GM19351 (cell line): Measurements from ENCODE around the gene ESAM.

Source experiments
- ATAC-seq: cut with Tn5 transposase; IDR thresholded peaks from one replicate; pipeline ENCODE4 v1.9.1; 2021; ENCODE audit warnings: mild to moderate bottlenecking, moderate library complexity; ENCODE audit not compliant: unreplicated experiment

Gene ESAM

DNA sequence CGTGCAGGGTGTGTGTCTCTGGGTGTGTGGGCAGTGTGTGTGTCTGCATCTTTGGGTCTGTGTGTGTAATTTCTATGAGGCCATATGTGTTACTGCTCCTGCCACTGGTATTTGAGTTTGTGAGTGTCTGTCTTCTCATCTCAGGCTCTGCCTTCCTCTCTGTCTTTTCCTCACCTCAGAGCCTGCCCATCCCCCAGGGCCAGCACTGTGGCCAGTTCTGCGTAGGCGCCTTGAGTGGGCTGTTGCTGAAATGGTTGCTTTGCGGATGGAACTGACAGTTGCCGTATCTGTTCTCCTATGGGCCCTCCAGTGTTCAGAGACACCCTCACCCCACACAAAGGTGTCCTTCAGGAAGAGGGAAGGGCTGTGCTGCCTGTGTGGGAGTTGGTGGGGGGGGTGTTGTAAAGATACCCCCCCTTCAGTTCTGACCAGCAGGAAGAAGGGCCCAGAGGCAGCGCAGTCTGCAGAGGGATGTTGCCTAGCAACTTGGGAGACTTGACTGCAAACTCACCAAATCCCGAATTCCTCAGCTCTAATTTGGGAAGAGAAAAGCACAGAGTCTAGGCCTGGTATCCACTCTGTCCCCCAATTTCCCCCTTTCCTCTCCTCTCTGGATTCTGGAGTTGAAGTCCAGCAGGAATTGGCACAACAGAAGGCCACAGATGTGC lies 24.3 kb downstream of the ESAM start:
- ATAC-seq, result no peak

DNA sequence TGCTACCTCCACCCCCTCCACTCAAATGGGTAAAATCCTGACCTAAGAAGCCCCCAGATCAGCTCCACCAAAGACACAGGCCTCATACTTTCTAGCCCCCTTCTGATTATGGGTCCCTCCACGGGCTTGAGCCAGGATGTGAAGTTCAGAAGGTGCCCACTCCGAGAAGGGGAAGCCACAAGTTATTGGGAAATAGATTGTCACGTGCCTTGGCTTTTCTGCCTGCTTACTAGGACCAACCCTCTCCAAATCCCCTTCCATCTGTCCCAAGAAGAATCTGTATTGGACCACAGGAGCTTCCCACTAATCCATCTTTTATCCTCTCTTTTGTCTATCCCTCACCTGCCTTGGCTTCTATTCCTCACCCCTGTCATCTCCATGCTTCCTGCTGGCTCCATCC lies 25.4 kb downstream of the ESAM start:
- ATAC-seq, result no peak

DNA sequence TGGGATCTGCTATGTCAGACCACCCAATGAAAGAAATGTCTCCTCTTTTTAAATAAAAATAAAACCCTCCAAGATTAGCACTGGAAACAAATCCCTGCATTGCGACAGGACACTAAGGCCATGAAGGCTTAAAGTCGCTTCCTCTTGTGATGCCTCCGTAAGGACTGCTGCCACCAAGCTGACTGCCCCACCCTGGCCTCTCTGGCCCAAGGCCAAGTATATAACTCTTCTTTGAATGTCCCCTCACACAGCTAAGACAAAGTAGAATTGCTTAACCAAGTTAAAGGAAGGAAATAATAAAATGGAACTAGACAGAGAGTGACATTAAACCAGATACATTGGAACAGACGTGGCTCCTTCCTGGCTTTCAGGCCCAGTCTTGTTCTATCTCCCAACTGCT lies 29.9 kb downstream of the ESAM start:
- no peak for ATAC-seq

DNA sequence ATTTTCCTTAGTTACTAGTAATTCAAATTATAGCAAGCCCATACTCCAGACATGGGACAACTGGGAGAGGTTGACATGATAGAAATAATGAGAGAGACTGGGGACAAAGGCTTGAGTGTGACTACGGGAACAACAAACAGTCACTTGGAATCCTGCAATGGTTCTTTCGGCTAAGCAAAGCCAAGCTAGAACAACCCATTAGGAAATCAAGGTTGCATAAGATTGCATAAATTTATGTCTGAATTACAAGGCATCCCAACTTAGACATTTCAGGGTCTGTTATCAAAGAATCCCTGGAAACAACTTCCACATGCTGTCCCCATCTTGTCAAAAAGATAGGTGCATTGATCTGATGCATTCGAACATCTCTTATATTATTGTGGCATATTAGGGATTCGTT lies 32.5 kb downstream of the ESAM start:
- ATAC-seq, result no peak

DNA sequence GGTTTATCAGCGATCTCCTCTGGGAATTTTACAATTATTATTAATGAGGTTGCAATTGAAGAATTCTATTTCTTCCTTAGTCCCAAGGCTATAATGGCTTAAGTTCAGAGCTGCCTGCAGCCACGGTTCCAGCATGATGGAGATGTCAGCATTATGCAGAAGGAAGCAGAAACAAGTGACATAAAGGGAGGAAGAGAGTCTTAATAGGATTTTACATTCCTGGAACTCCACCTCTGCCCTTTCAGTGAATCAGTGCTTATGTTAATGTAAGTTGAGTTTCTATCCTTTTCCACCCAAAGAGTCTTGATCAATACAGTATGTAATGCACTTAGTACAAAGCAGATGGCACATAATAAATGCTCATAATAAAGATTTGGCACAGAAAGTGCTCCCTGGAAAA lies 34.0 kb downstream of the ESAM start:
- no peak for ATAC-seq

DNA sequence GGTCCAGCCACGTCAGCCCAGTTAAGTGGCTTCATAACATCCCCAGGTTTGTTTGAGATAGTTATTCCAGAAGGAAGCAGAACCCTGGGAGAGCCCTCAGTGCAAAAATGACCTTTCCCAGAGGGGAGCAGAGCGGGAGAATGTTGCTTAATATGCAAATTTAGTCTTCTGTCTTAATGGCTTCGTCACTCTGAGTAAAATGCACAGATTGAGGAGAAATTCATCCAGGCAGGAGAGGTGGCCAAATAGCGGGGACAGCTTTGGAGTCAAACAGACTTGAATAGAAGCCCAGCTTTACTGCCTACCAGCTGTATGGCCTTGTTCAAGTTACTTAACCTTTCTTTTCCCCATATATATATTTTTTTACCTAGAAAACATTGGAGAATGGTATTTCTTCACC lies 34.6 kb downstream of the ESAM start:
- no peak for ATAC-seq

DNA sequence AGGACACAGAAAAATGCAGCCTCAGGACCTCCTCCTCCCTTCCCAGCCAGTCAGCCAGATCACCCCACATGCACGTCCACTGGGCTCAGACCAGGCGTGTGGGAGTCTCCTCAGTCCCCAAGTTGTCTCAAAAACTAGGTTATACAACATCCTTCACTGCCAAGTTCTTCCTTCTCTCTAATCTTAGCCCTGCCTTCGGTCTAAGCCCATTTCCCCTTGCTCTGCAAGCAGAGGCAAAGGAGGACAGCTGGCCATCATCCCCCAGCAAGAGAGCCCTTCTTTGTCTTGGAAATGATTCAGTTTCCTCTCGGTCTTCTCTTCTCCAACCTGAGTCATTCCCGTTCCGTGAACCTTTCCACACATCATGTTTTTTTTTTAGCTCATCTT lies 36.4 kb downstream of the ESAM start:
- peak; percentile 8 for ATAC-seq

DNA sequence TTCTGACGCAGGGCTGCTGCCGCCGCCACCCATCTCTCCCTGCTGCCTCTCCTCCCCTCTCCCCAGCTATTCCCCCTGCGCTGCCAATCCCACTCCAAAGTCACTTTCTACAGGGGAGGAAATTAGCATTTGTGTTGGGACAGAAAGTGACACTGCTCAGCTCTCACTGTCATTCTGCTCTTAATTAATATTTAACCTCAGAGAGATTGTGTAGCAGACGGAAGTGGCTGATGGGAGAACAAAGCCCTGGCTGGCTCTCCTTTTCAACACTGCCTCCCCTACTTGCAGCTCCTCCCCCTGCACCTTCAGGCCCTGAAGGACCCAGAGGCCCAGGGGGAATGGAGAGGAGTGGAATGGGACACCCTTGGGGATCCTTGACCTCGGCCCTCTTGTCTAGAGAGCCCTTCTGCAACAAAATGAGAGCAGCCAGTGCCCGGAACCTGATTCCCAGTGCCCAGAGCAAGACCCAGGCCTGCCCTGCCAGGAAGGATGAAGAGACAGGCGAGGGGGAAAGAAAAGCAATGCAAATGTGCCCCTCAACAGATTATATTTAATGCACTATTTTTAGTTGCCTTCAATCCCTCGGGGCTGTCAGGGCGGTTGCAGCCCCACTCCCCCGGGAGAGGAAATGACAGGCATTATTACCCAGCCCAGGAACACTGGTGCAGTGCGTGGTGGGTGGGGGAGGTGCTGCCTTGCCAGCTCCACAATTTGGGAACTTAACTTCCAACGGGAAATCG lies 36.9 kb downstream of the ESAM start:
- peak; percentile 73 for ATAC-seq

DNA sequence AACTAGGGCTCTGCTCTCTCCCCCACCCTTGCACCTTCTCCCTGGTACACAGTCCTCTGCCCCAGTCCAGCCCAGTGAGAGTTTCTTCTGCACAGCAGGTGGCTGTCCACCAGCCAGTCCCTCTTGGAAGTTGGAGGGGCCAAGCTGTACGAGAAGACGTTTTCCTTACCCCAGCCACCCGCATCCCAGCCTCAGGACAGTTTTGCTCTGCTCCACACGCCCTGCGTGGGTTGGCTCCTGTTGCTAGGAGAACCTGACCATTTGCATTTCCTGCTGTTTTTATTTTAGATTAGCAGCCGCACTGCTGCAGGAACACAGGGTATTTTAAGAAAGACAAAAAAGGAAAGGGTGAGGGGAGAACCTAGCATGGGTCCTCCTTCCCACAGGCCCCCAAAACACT lies 39.9 kb downstream of the ESAM start:
- no peak for ATAC-seq

DNA sequence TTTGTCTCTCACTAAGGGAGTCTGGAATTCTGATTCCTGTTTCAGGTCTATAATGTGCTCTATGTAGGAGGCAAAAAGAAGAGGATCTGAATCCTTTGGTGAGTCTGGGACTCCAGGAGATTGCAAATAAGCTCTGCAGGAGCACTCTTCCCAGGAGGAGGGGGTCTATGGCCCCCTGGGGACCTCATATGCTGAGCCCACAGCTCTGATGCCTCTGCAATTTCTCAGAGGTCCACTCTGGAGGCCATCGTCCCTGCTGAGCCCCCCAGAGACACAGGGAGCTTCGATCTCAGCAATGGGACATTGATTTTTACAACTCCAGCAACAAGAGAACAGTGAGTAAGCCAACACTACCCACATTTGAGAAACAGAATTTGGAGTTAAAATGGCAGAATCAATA lies 42.6 kb downstream of the ESAM start:
- ATAC-seq, result no peak

DNA sequence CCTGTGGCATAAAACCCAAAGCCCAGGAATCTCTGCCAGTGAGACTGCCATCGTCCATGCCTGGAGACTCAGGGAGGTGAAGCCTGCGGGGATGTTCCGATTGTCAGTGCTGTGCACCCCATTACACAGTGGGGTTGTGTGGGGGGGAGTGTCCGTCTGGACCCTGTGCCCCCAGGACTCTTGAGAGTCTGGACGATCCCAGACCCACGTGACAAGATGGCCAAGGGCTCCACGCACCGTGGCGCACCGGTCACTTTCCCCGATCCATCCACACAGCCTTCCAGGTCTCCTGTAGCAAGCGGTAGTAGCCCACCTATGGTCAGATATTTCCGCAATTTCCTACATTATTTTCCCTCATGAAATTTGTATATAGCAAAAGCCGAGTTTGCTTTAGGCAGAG lies 43.3 kb downstream of the ESAM start:
- no peak for ATAC-seq

DNA sequence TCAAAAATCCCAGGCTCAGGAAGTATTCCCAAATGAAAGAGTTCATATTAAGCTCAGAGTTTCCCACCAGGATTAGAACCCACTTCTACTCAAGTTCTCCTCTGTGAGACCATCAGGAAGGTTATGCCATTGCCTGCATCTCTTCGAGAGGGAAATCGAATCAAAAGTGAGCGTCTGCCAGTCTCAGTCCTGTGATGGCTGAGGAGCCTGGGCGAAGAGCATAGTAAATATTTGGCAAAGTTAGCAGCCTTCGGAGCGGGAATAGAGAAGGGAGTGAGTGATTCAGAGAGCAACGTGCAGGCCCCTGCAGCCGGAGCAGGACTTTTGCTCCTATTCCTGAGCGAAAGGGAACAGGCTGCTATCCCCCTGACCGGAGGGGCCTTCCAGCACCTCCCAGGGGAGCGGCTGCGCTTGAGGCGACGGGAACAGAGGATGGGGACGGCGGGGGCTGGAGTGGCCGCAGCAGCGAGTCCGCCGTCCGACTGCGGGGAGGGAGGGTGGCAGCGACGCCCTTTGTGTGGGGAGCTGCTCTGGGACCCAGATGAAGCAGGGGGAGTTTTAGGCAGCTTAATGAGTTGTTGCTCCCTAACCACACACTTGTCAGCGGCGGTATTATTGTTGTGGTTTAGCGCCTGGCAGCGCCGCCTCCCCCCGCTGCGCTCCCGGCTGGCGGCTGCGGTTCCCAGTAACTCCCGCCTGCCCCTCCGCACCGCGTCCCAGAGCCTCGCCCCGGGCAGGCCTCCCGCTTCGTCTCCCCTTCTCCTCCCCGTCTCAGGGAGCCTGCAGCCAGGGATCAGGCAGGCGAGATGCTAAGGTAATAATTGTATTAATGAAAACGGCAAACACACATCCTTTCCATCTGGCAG lies 44.1 kb downstream of the ESAM start:
- no peak for ATAC-seq

DNA sequence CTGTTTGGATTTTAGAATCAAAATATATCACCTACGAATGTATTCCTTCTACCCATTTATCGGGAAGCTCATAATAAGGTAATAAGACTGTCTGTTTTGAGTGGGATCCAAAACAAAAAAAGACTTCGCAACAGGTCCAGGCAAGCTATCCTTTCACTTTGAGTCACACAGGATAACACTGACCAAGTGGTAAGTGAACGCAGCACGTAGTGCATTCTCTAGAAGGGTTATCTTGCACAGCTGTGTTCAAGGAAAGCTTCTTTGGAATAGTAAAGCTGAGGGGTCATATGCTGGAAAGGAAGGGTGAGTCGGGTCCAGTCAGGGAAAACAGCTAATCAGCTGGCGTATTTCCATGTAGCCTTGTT lies 44.7 kb downstream of the ESAM start:
- ATAC-seq, result peak; percentile 68

DNA sequence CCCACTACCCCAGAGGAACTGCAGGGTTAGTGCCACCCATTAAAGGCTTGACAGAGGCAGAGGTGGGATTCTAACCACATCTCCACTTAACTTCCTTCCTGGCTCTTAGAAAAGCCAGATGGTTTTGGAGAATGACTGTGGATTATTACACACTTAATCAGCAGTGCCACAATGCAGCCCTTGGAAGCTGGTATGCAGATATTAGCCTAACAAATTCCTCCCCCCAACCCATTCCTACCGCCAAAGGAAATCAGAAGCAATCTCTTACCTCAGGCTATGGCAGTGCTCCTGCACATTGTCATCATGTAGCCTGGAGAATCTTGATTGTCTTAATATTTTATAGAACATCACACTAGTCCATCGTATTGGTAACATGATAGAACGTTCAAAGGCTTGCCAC lies 45.5 kb downstream of the ESAM start:
- ATAC-seq, result no peak

DNA sequence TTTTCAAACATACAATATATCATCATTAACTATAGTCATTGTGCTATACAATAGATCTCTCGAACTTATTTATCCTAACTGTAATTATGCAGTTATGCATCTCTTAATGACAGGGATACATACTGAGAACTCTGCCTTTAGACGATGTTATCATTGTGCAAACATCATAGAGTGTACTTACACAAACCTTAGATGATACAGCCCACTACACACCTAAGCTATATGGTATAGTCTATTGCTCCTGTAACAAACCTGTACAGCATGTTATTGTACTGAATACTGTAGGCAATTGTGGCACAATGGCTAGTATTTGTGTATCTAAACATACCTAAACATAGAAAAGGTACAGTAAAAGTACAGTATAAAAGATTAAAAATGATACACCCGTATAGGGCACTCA lies 49.7 kb downstream of the ESAM start:
- ATAC-seq, result no peak

DNA sequence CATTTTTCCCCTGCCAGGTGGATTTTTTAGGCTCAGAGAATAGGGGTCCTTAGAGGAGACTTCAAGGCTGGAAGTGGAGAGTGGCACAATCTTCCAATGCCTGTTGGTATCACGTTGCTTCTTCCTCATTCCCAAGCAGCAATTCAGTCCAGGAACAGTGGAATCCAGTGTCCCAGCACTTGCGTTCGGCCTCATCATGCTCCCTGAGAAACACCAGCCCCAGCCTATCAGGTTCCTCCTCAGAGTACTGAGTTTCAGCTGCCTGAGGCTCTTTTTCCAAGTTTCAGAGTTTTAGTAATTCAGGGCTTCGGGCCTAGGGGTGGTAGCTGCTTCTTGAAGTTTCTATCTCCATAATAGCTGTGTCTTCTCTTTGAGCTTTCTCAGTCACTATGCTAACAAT lies 54.3 kb downstream of the ESAM start:
- ATAC-seq, result no peak
